Stimulated activated CD8-positive, alpha-beta memory T cell treated with anti-CD3 and anti-CD28 coated beads, Interleukin-15, amount 100 ng/mL, for 4 hours (primary cell): Measurements from ENCODE around the gene ZNF324.
"Not testable (repeated sequence)": the region's sequence is repeated elsewhere in the genome, so short reads cannot be mapped to it uniquely, and the experiment has no call there.

Experiments
- DNase-seq, 2 donors: peaks; one replicate each; pipeline ENCODE4 v3.0.0-alpha.2; 2020; ENCODE audit warnings: low read depth in 2 of 2

ZNF324 gene

GRCh38 chr19:58466760-58467589 lies at the start of gene ZNF324:
Gene ZNF324 (plus strand): TSS chr19:58467080. CDS start chr19:58469186, 2,106 bp downstream.
- peak; percentile 93 to 94 for DNase-seq

- no peak for DNase-seq
Observed at GRCh38 chr19:58428617-58429016, 38.3 kb upstream of the ZNF324 start.

- DNase-seq, result no peak
Observed at GRCh38 chr19:58429745-58430144, 37.1 kb upstream of the ZNF324 start.

GRCh38 chr19:58434217-58434616 lies 32.7 kb upstream of the ZNF324 start:
- DNase-seq, result no peak

- DNase-seq, result peak; percentile 88 to 95
Observed at GRCh38 chr19:58439576-58440554, 27.0 kb upstream of the ZNF324 start, which contains the start of gene ZNF132. Gene ZNF132 (minus strand): TSS chr19:58440153. CDS start chr19:58439821, 332 bp downstream.

- no peak for DNase-seq
Observed at GRCh38 chr19:58440556-58440955, 26.3 kb upstream of the ZNF324 start.

GRCh38 chr19:58442986-58443385 lies 23.9 kb upstream of the ZNF324 start:
- DNase-seq, result not testable (repeated sequence)

- DNase-seq, result not testable (repeated sequence)
Observed at GRCh38 chr19:58448860-58449259, 18.0 kb upstream of the ZNF324 start.

GRCh38 chr19:58449980-58450379 lies 16.9 kb upstream of the ZNF324 start:
- not testable (repeated sequence) for DNase-seq

GRCh38 chr19:58450856-58451357 lies 16.0 kb upstream of the ZNF324 start:
- no peak for DNase-seq

GRCh38 chr19:58451358-58452101 lies 15.3 kb upstream of the ZNF324 start, which contains the start of gene ZNF324B:
Gene ZNF324B (plus strand): TSS chr19:58451622. CDS start chr19:58453702, 2,080 bp downstream.
- DNase-seq, result peak; percentile 90 to 93

- no peak for DNase-seq
Observed at GRCh38 chr19:58453743-58454142, 13.1 kb upstream of the ZNF324 start.

GRCh38 chr19:58455306-58455705 lies 11.6 kb upstream of the ZNF324 start:
- no peak for DNase-seq

- no peak for DNase-seq
Observed at GRCh38 chr19:58456111-58456510, 10.8 kb upstream of the ZNF324 start.

GRCh38 chr19:58460039-58460438 lies 6.8 kb upstream of the ZNF324 start:
- no peak for DNase-seq

GRCh38 chr19:58466089-58466759 lies 656 bp upstream of the ZNF324 start:
- no peak for DNase-seq

GRCh38 chr19:58468216-58468839 lies 1.4 kb downstream of the ZNF324 start:
- no peak for DNase-seq

GRCh38 chr19:58469241-58470013 lies 2.5 kb downstream of the ZNF324 start:
- DNase-seq, result no peak

GRCh38 chr19:58470837-58471543 lies 4.1 kb downstream of the ZNF324 start:
- not testable (repeated sequence) for DNase-seq
